ENCODE results near the gene ADAMTS3.

DNA sequence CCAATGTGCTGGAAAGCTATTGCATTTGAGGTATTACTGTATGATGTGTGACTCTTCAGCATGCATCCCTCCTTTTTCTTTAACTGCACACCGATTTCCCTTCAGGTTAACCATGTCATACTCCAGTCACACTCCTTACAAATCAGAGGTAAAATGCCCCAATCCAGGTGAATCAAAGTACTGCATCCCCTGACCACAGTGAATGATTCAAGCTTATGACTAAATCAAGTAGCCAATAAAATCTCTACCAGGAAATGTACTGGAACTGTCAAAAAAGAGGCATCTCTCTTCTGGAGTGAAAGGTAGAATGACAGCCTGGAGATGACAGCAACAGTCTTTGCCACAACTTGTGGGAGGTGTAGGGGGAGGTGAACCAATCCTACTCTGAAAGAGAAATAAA, 10.4 kb downstream of the ADAMTS3 start:
- TF ChIP-seq, protein P1, sequence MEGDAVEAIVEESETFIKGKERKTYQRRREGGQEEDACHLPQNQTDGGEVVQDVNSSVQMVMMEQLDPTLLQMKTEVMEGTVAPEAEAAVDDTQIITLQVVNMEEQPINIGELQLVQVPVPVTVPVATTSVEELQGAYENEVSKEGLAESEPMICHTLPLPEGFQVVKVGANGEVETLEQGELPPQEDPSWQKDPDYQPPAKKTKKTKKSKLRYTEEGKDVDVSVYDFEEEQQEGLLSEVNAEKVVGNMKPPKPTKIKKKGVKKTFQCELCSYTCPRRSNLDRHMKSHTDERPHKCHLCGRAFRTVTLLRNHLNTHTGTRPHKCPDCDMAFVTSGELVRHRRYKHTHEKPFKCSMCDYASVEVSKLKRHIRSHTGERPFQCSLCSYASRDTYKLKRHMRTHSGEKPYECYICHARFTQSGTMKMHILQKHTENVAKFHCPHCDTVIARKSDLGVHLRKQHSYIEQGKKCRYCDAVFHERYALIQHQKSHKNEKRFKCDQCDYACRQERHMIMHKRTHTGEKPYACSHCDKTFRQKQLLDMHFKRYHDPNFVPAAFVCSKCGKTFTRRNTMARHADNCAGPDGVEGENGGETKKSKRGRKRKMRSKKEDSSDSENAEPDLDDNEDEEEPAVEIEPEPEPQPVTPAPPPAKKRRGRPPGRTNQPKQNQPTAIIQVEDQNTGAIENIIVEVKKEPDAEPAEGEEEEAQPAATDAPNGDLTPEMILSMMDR (conservative IDR thresholded peaks at IDR 0.05; ENCODE audit: low read length), result no peak
- TF ChIP-seq EZH2phosphoT487 (IDR thresholded peaks at IDR 0.05; ENCODE audit: borderline replicate concordance, low read depth, low read length), result no peak

All from OCI-LY7 (cell line).